Measurements from ENCODE around the gene SNCAIP.

SNCAIP gene

GRCh38 chr5:122401976-122402725 lies 90.1 kb downstream of the SNCAIP start:
- peak; percentile 47 for DNase-seq

- DNase-seq, result no peak
Observed at GRCh38 chr5:122402955-122403685, 91.1 kb downstream of the SNCAIP start.

- DNase-seq, result no peak
Observed at GRCh38 chr5:122404018-122404417, 92.0 kb downstream of the SNCAIP start.

- no peak for DNase-seq
Observed at GRCh38 chr5:122404653-122405362, 92.8 kb downstream of the SNCAIP start.

GRCh38 chr5:122405751-122406150 lies 93.7 kb downstream of the SNCAIP start:
- no peak for DNase-seq

- no peak for DNase-seq
Observed at GRCh38 chr5:122406181-122406580, 94.1 kb downstream of the SNCAIP start.

GRCh38 chr5:122408592-122409224 lies 96.7 kb downstream of the SNCAIP start:
- no peak for DNase-seq

- DNase-seq, result no peak
Observed at GRCh38 chr5:122412966-122413365, 100.9 kb downstream of the SNCAIP start.

GRCh38 chr5:122413722-122414121 lies 101.7 kb downstream of the SNCAIP start:
- no peak for DNase-seq

- DNase-seq, result peak; percentile 72
Observed at GRCh38 chr5:122415030-122415800, 103.2 kb downstream of the SNCAIP start.

- no peak for DNase-seq
Observed at GRCh38 chr5:122415801-122416120, 103.7 kb downstream of the SNCAIP start.

GRCh38 chr5:122419142-122419894 lies 107.3 kb downstream of the SNCAIP start:
- no peak for DNase-seq

GRCh38 chr5:122420091-122420490 lies 108.1 kb downstream of the SNCAIP start:
- no peak for DNase-seq

- DNase-seq, result no peak
Observed at GRCh38 chr5:122420537-122421236, 108.7 kb downstream of the SNCAIP start.

GRCh38 chr5:122421374-122422079 lies 109.5 kb downstream of the SNCAIP start:
- DNase-seq, result no peak

- no peak for DNase-seq
Observed at GRCh38 chr5:122423221-122423620, 111.2 kb downstream of the SNCAIP start.

- DNase-seq, result no peak
Observed at GRCh38 chr5:122424132-122424531, 112.1 kb downstream of the SNCAIP start.

GRCh38 chr5:122426301-122426700 lies 114.3 kb downstream of the SNCAIP start:
- DNase-seq, result no peak

- DNase-seq, result no peak
Observed at GRCh38 chr5:122427621-122428020, 115.6 kb downstream of the SNCAIP start.

- DNase-seq, result peak; percentile 68
Observed at GRCh38 chr5:122429545-122430318, 117.7 kb downstream of the SNCAIP start.
